HL-60 (cell line): ENCODE measurements around the gene SUSD5.

ENCODE experiments used
- DNase-seq, 2 experiments: peaks; one replicate each; pipeline ENCODE4 v3.0.0-alpha.2; 2010 to 2020; ENCODE audit warnings: low read depth in 1 of 2, low spot score in 1 of 2
- H3K27ac ChIP-seq: fragments of 250-450 bp; sonication (Bioruptor Pico); replicated peaks from 2 replicates; pipeline ENCODE4 v1.5.1; 2020; ENCODE audit warnings: mild to moderate bottlenecking, moderate library complexity
- H3K27me3 ChIP-seq: fragments of 250-450 bp; sonication (Bioruptor Pico); 2 replicates; pipeline ENCODE4 v1.5.1; 2021; ENCODE audit warnings: mild to moderate bottlenecking, moderate library complexity; ENCODE audit not compliant: insufficient read depth, poor library complexity, severe bottlenecking
- H3K4me3 ChIP-seq: replicated peaks from 2 replicates; pipeline ENCODE4 v1.5.1; 2011; ENCODE audit warnings: mild to moderate bottlenecking, control low read depth, low read length; ENCODE audit not compliant: insufficient read depth
- CTCF ChIP-seq: IDR thresholded peaks from one replicate; pipeline ENCODE4 v1.5.1; 2011; ENCODE audit warnings: low read length, control low read depth, inconsistent platforms; ENCODE audit not compliant: insufficient read depth
- GABPA ChIP-seq: IDR thresholded peaks from 2 replicates; pipeline ENCODE4 v1.6.1; 2012; ENCODE audit warnings: low read depth
- POLR2AphosphoS5 ChIP-seq: IDR thresholded peaks from 2 replicates; pipeline ENCODE4 v1.6.1; 2012; ENCODE audit warnings: low read depth
- REST ChIP-seq: IDR thresholded peaks from 2 replicates; pipeline ENCODE4 v1.6.1; 2012; ENCODE audit warnings: low read depth; ENCODE audit not compliant: insufficient replicate concordance
- SPI1 ChIP-seq: IDR thresholded peaks from 2 replicates; pipeline ENCODE4 v1.6.1; 2012; ENCODE audit warnings: low read depth, mild to moderate bottlenecking, borderline replicate concordance

The SUSD5 gene

GRCh38 chr3:33159981-33160380 is 58.6 kb downstream of the SUSD5 start:
- Histone ChIP-seq H3K27ac (no peak overlapping the region), H3K4me3 (no peak overlapping the region), H3K27me3 (peaks cover 5% of the 10 kb centered on the region)
- DNase-seq: no peak
- no peak for TF ChIP-seq REST
- TF ChIP-seq SPI1: no peak
- TF ChIP-seq POLR2AphosphoS5: no peak
- TF ChIP-seq GABPA: no peak

GRCh38 chr3:33159234-33159633 is 59.4 kb downstream of the SUSD5 start:
- Histone ChIP-seq H3K4me3 (no peak overlapping the region), H3K27me3 (peaks cover 5% of the 10 kb centered on the region), H3K27ac (no peak overlapping the region)
- no peak for TF ChIP-seq POLR2AphosphoS5
- no peak for TF ChIP-seq CTCF
- no peak for TF ChIP-seq GABPA
- TF ChIP-seq SPI1: no peak
- no peak for TF ChIP-seq REST
- DNase-seq: no peak

- no peak for TF ChIP-seq SPI1
- H3K4me3 ChIP-seq: no peak overlapping the region
- no peak for DNase-seq
- H3K27me3 ChIP-seq: no peaks in the 10 kb centered on the region
- H3K27ac ChIP-seq: no peak overlapping the region
Observed at GRCh38 chr3:33155301-33155700, 63.3 kb downstream of the SUSD5 start.

GRCh38 chr3:33153782-33154181 is 64.8 kb downstream of the SUSD5 start:
- Histone ChIP-seq H3K4me3 (no peak overlapping the region), H3K27me3 (no peaks in the 10 kb centered on the region), H3K27ac (no peak overlapping the region)
- DNase-seq: no peak
- TF ChIP-seq REST: no peak
- no peak for TF ChIP-seq CTCF
- no peak for TF ChIP-seq SPI1
- no peak for TF ChIP-seq GABPA
- TF ChIP-seq POLR2AphosphoS5: no peak
